K562 (cell line): ENCODE measurements around the gene DCUN1D2. TPM values are rescaled to one million over a fixed set of nuclear protein-coding genes. Genes with fewer than 3 reads are reported as not detected.

ENCODE experiments used
- ATAC-seq: fragments of 200-7000 bp; cut with Tn5 transposase; 3 replicates; pipeline ENCODE4 v1.9.1; 2020; ENCODE audit warnings: moderate library complexity
- BruUV-seq: library from RNA; stranded (reverse); fragments of 400-500 nt; replicated peaks from 2 replicates; lab custom pipeline; 2021; lab: Mats Ljungman, UMichigan
- CTCF ChIA-PET: fragments of 300-600 bp; formaldehyde crosslinking; extraction: SDS; loops from one replicate; lab custom pipeline; 2021; ENCODE audit warnings: low intra/inter-chr PET ratio; lab: Yijun Ruan, JAX
- POLR2A ChIA-PET: fragments of 300-600, 350-650 bp; sonication (Branson Sonifier 250); formaldehyde crosslinking; extraction: SDS; loops from one replicate; lab custom pipeline; 2021; ENCODE audit warnings: antibody characterized with exemption, inconsistent platforms; lab: Yijun Ruan, JAX
- DNase-seq, 4 experiments: peaks; one replicate each; pipeline versions ENCODE4 v3.0.0 to v3.0.0-alpha.2; 2011 to 2018; ENCODE audit warnings: low spot score in 3 of 4, mixed read lengths in 3 of 4; ENCODE audit errors: extremely low read depth in 1 of 4
- FAIRE-seq: peaks from 2 replicates; lab custom pipeline; 2011; peaks lifted over from hg19 to GRCh38; lab: Jason Lieb, UNC
- H2AFZ ChIP-seq: 2 replicates; pipeline ENCODE4 v1.6.0; 2011; ENCODE audit warnings: low read depth, low read length, control low read depth, inconsistent platforms
- H3K27ac ChIP-seq: fragments of 200-600 bp; 3 replicates; pipeline ENCODE4 v1.8.0; 2011; ENCODE audit warnings: low read depth, mild to moderate bottlenecking, control low read depth, inconsistent platforms, low read length, moderate library complexity, mixed read lengths; ENCODE audit errors: extremely low read depth
- H3K27me3 ChIP-seq, 2 experiments: fragments of 300-600 bp in 1 of 2; 2 replicates in 1 of 2; 3 replicates in 1 of 2; pipeline versions ENCODE4 v1.6.0 to v1.8.0; 2011; ENCODE audit warnings: inconsistent platforms in 2 of 2, low read length in 2 of 2, mild to moderate bottlenecking in 1 of 2, mixed read lengths in 1 of 2, moderate library complexity in 1 of 2; ENCODE audit not compliant: control insufficient read depth in 2 of 2, insufficient read depth in 2 of 2
- H3K36me3 ChIP-seq: fragments of 300-600 bp; 3 replicates; pipeline ENCODE4 v1.8.0; 2011; ENCODE audit warnings: mild to moderate bottlenecking, low read length, inconsistent platforms; ENCODE audit not compliant: control insufficient read depth, insufficient read depth
- H3K4me1 ChIP-seq, 2 experiments: fragments of 200-600 bp in 1 of 2; replicated peaks in 1 of 2; 2 replicates in 1 of 2; 3 replicates in 1 of 2; pipeline versions ENCODE4 v1.5.1 to v1.8.0; 2011; ENCODE audit warnings: inconsistent platforms in 2 of 2, low read length in 2 of 2, mild to moderate bottlenecking in 1 of 2, mixed read lengths in 1 of 2, moderate library complexity in 1 of 2; ENCODE audit not compliant: control insufficient read depth in 2 of 2, insufficient read depth in 2 of 2
- H3K4me2 ChIP-seq: 2 replicates; pipeline ENCODE4 v1.6.1; 2011; ENCODE audit warnings: low read length, control low read depth, inconsistent platforms, mixed read lengths; ENCODE audit not compliant: insufficient read depth
- H3K4me3 ChIP-seq: fragments of 200-600 bp; sonication (generic), shearing (Covaris generic); 2 replicates; pipeline ENCODE4 v1.5.1; 2016; ENCODE audit warnings: control low read depth, inconsistent platforms
- H3K79me2 ChIP-seq: fragments of 200-600 bp; 3 replicates; pipeline ENCODE4 v1.8.0; 2011; ENCODE audit warnings: low read length, inconsistent platforms; ENCODE audit not compliant: control insufficient read depth, insufficient read depth
- H3K9ac ChIP-seq, 2 experiments: 2 replicates each; pipeline versions ENCODE4 v1.6.0 to v1.6.1; 2011; ENCODE audit warnings: low read depth in 2 of 2, low read length in 2 of 2, control low read depth in 1 of 2, inconsistent platforms in 1 of 2, mild to moderate bottlenecking in 1 of 2, mixed read lengths in 1 of 2; ENCODE audit not compliant: insufficient read depth in 1 of 2
- H3K9me1 ChIP-seq: one replicate; pipeline ENCODE4 v1.6.0; 2011; ENCODE audit warnings: inconsistent platforms, mild to moderate bottlenecking, low read length, moderate library complexity; ENCODE audit not compliant: control insufficient read depth, insufficient read depth
- H3K9me3 ChIP-seq: replicated peaks from 2 replicates; pipeline ENCODE4 v1.5.1; 2011; ENCODE audit warnings: low read depth, low read length, inconsistent platforms; ENCODE audit not compliant: control insufficient read depth, insufficient read depth
- H4K20me1 ChIP-seq: replicated peaks from 2 replicates; pipeline ENCODE4 v1.6.1; 2011; ENCODE audit warnings: low read length, inconsistent platforms, mixed read lengths; ENCODE audit not compliant: control insufficient read depth, insufficient read depth
- GTF3C2 ChIP-seq: IDR thresholded peaks from 3 replicates; pipeline ENCODE4 v1.6.1; 2011; ENCODE audit warnings: borderline replicate concordance, mild to moderate bottlenecking, moderate library complexity; ENCODE audit not compliant: insufficient read length; ENCODE audit errors: extremely low read depth
- IFI16 ChIP-seq: fragments of 250-450 bp; sonication (Bioruptor Pico); IDR thresholded peaks from 2 replicates; pipeline ENCODE4 v2.1.2; 2022; ENCODE audit warnings: mild to moderate bottlenecking, inconsistent platforms
- LARP7 ChIP-seq: fragments of 450-650 bp; IDR thresholded peaks from 2 replicates; pipeline ENCODE4 v1.6.1; 2016
- MEIS2 ChIP-seq: fragments of 450-650 bp; IDR thresholded peaks from 2 replicates; pipeline ENCODE4 v1.6.1; 2014; ENCODE audit warnings: mild to moderate bottlenecking; ENCODE audit not compliant: partially characterized antibody
- NR2C2 ChIP-seq, 2 experiments: fragments of 200-800 bp in 1 of 2; sonication (Bioruptor generic) in 1 of 2; sonication (generic) in 1 of 2; formaldehyde crosslinking in 1 of 2; IDR thresholded peaks; 2 replicates each; pipeline versions ENCODE4 v1.6.1 to v1.8.0; 2016 to 2022; ENCODE audit warnings: mild to moderate bottlenecking in 1 of 2, missing compliant biosample characterization in 1 of 2, missing genetic modification characterization in 1 of 2, missing genetic modification reagents in 1 of 2
- POLR2G ChIP-seq: fragments of 200-400 bp; formaldehyde crosslinking; IDR thresholded peaks from 2 replicates; pipeline ENCODE4 v1.6.1; 2017; ENCODE audit warnings: low read depth, mild to moderate bottlenecking, antibody characterized with exemption, low read length, moderate library complexity
- POLR3A ChIP-seq: IDR thresholded peaks from 2 replicates; pipeline ENCODE4 v1.6.1; 2011; ENCODE audit warnings: borderline replicate concordance, mild to moderate bottlenecking, moderate library complexity; ENCODE audit not compliant: insufficient read length, insufficient read depth; ENCODE audit errors: extremely low read depth
- SOX6 ChIP-seq: fragments of 450-650 bp; IDR thresholded peaks from 2 replicates; pipeline ENCODE4 v1.6.1; 2014; ENCODE audit warnings: mild to moderate bottlenecking
- TCF7L2 ChIP-seq: fragments of 150-350 bp; IDR thresholded peaks from 2 replicates; pipeline ENCODE4 v1.6.1; 2016; ENCODE audit warnings: low read depth, mild to moderate bottlenecking, low read length, moderate library complexity
- TRIM24 ChIP-seq, 2 experiments: fragments of 450-650 bp; IDR thresholded peaks; 2 replicates each; pipeline ENCODE4 v1.6.1; 2016
- ZNF174 ChIP-seq: fragments of 250-450 bp; sonication (Bioruptor Pico); IDR thresholded peaks from 2 replicates; pipeline ENCODE4 v1.4.0; 2020; ENCODE audit warnings: mild to moderate bottlenecking
- ZNF239 ChIP-seq: fragments of 250-450 bp; sonication (Bioruptor Pico); IDR thresholded peaks from 2 replicates; pipeline ENCODE4 v1.4.0; 2020; ENCODE audit warnings: mild to moderate bottlenecking
- ZNF282 ChIP-seq: sonication (generic); formaldehyde crosslinking; IDR thresholded peaks from 2 replicates; pipeline ENCODE4 v1.8.1; 2023; ENCODE audit warnings: missing genetic modification reagents
- ZNF57 ChIP-seq: fragments of 450-650 bp; formaldehyde crosslinking; IDR thresholded peaks from 2 replicates; pipeline ENCODE4 v1.4.0; 2020; ENCODE audit warnings: mild to moderate bottlenecking, moderate library complexity
- WGBS: fragments of 100-300 bp; shearing (Covaris generic); methylation state at CpG from one replicate; pipeline ENCODE4 v1.1.6; 2016; ENCODE audit warnings: low coverage, mixed read lengths; ENCODE audit not compliant: insufficient coverage; ENCODE audit errors: missing lambda C conversion rate; 5-methylcytosine and 5-hydroxymethylcytosine counted together
- in situ Hi-C: fragments of 300-500 bp; cut with MboI; formaldehyde crosslinking; loops from 4 replicates; pipeline ENCODE4 v1.15.0; 2018; ENCODE audit warnings: inconsistent platforms, mixed read lengths
- intact Hi-C: fragments of 100-400 bp; cut with micrococcal nuclease; formaldehyde crosslinking; loops from 2 replicates; pipeline ENCODE4 v1.14.2; 2022
- polyA plus RNA-seq, 8 experiments: library from polyadenylated mRNA; depleted of rRNA in 4 of 8; stranded (reverse) in 5 of 8; unstranded in 3 of 8; fragments of >200 nt; fragmentation: Nextera tagmentation in 2 of 8; fragmentation: Illumina TruSeq in 1 of 8; extraction: Ambion mirVana in 2 of 8; extraction: Trizol in 1 of 8; gene quantifications; 2 replicates each; pipeline versions ENCODE4 v1.2.1 to v1.2.3, GENCODE V29; 2011 to 2014; ENCODE audit warnings: inconsistent platforms in 1 of 8, missing spikeins in 1 of 8
- total RNA-seq, 7 experiments: library from RNA; depleted of rRNA in 6 of 7; stranded (reverse); fragments of >200 nt in 6 of 7; fragmentation: Illumina TruSeq in 2 of 7; extraction: Trizol in 2 of 7; gene quantifications; 2 replicates each; pipeline versions ENCODE4 v1.2.1 to v1.2.3, GENCODE V29; 2011 to 2021; ENCODE audit warnings: low replicate concordance in 1 of 7
- TF ChIP-seq, protein P1 (sequence below): fragments of 450-650 bp; IDR thresholded peaks from 2 replicates; pipeline ENCODE4 v1.6.1; 2016
- TF ChIP-seq, protein P2 (sequence below): sonication (generic); formaldehyde crosslinking; IDR thresholded peaks from 2 replicates; pipeline ENCODE4 v1.8.0; 2022; ENCODE audit warnings: mild to moderate bottlenecking, missing genetic modification reagents

The DCUN1D2 gene
- total and polyA plus RNA-seq, 9 of the 15 experiments (the other 6 are each of a cell fraction or from before 2014, with no cell fraction given), result 2.1 to 16.8 (median 11.1) TPM

- peaks cover 9 to 28% of the 10 kb centered on the region in 2 experiments; a peak in 4 of 5 replicates for H3K27me3 ChIP-seq
- H3K4me2 ChIP-seq, result no peak overlapping the region
- intact Hi-C loops (no loop called here), in situ Hi-C loops (no loop called here)
- no peak for ATAC-seq
- POLR2A ChIA-PET, result interaction anchor here (0.6 to 1.7 kb wide), 3 partner anchors 19 to 112 kb away, joined by 3 to 5 read pairs (median 4); no protein-coding TSS in a partner anchor
- FAIRE-seq, result no peak
- DNase-seq, result no peak
- H4K20me1 ChIP-seq, result no peaks in the 10 kb centered on the region
- no peaks in the 10 kb centered on the region for H3K9me1 ChIP-seq
- H3K9me3 ChIP-seq, result no peaks in the 10 kb centered on the region
- CTCF ChIA-PET, result no interaction called here
- peaks cover 7 to 20% of the 10 kb centered on the region in 2 experiments; a peak in 3 of 5 replicates for H3K4me1 ChIP-seq
- H3K36me3 ChIP-seq, result no peaks in the 10 kb centered on the region
- no peaks in the 10 kb centered on the region for H3K79me2 ChIP-seq
- no peak overlapping the region for H3K9ac ChIP-seq
- 3% methylated on average over 22 of the region's 28 CpGs for WGBS
- no peak overlapping the region for H3K4me3 ChIP-seq
- H3K27ac ChIP-seq, result no peak overlapping the region
- no TSS peak for BruUV-seq
- no peak overlapping the region for H2AFZ ChIP-seq
- TF ChIP-seq LARP7, result no peak
- no peak for TF ChIP-seq ZNF282
- TF ChIP-seq TCF7L2, result no peak
- no peak for TF ChIP-seq GTF3C2
- peak; percentile 68 for TF ChIP-seq MEIS2
- no peak for TF ChIP-seq SOX6
- no peak for TF ChIP-seq ZNF57 (CRISPR knock-in tag)
- no peak for TF ChIP-seq ZNF174 (CRISPR knock-in tag)
- TF ChIP-seq, protein P1, sequence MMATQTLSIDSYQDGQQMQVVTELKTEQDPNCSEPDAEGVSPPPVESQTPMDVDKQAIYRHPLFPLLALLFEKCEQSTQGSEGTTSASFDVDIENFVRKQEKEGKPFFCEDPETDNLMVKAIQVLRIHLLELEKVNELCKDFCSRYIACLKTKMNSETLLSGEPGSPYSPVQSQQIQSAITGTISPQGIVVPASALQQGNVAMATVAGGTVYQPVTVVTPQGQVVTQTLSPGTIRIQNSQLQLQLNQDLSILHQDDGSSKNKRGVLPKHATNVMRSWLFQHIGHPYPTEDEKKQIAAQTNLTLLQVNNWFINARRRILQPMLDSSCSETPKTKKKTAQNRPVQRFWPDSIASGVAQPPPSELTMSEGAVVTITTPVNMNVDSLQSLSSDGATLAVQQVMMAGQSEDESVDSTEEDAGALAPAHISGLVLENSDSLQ, result peak; percentile 84
- no peak for TF ChIP-seq IFI16 (CRISPR knock-in tag)
- TF ChIP-seq TRIM24 (IDR thresholded peaks at IDR 0.05), result no peak
- no peak for TF ChIP-seq NR2C2 (CRISPR knock-in tag; IDR thresholded peaks at IDR 0.05)
- no peak for TF ChIP-seq NR2C2 (tag; IDR thresholded peaks at IDR 0.05)
- no peak for TF ChIP-seq POLR2G
- TF ChIP-seq, protein P2, sequence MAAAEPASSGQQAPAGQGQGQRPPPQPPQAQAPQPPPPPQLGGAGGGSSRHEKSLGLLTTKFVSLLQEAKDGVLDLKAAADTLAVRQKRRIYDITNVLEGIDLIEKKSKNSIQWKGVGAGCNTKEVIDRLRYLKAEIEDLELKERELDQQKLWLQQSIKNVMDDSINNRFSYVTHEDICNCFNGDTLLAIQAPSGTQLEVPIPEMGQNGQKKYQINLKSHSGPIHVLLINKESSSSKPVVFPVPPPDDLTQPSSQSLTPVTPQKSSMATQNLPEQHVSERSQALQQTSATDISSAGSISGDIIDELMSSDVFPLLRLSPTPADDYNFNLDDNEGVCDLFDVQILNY (CRISPR knock-in tag), result no peak
- no peak for TF ChIP-seq POLR3A
- no peak for TF ChIP-seq ZNF239 (CRISPR knock-in tag)
Observed at GRCh38 chr13:113417008-113417751, 73.3 kb downstream of the DCUN1D2 start.
